Measurements from ENCODE around the gene ASAP2. TPM values are rescaled to one million over a fixed set of nuclear protein-coding genes. Genes with fewer than 3 reads are reported as not detected.
A peak's percentile ranks its signal among the peaks of the same experiment; 100 is the strongest.

Gene ASAP2
- total and polyA plus RNA-seq, 9 of the 15 experiments (the other 6 are each of a cell fraction or from before 2014, with no cell fraction given) = 0.06 to 4.3 (median 3.1) TPM

GRCh38 chr2:9423100-9423921 lies 216.7 kb downstream of the ASAP2 start, which contains the start of the genes CPSF3 and ITGB1BP1 (continued):
- TF ChIP-seq RBFOX2 (IDR thresholded peaks at IDR 0.05; ENCODE audit: low read depth, low read length) (peak; percentile 90), TAF1 (IDR thresholded peaks at IDR 0.05; ENCODE audit: control insufficient read depth, extremely low read depth, insufficient read depth, low read length, severe bottlenecking) (peak; percentile 80), RNF2 (IDR thresholded peaks at IDR 0.05) (peak; percentile 59; the same call in 1 of the 2 replicates), REST (IDR thresholded peaks at IDR 0.05; ENCODE audit: borderline replicate concordance) (no peak), REST (CRISPR knock-in tag; IDR thresholded peaks at IDR 0.05; ENCODE audit: low read depth) (0 out of 2 replicates have a peak, but pooled peaks have one; percentile 24), RREB1 (CRISPR knock-in tag; IDR thresholded peaks at IDR 0.05) (peak; percentile 89; the same call in 1 of the 2 replicates), PKNOX1 (IDR thresholded peaks at IDR 0.05) (no peak)
- TF ChIP-seq, protein P1, sequence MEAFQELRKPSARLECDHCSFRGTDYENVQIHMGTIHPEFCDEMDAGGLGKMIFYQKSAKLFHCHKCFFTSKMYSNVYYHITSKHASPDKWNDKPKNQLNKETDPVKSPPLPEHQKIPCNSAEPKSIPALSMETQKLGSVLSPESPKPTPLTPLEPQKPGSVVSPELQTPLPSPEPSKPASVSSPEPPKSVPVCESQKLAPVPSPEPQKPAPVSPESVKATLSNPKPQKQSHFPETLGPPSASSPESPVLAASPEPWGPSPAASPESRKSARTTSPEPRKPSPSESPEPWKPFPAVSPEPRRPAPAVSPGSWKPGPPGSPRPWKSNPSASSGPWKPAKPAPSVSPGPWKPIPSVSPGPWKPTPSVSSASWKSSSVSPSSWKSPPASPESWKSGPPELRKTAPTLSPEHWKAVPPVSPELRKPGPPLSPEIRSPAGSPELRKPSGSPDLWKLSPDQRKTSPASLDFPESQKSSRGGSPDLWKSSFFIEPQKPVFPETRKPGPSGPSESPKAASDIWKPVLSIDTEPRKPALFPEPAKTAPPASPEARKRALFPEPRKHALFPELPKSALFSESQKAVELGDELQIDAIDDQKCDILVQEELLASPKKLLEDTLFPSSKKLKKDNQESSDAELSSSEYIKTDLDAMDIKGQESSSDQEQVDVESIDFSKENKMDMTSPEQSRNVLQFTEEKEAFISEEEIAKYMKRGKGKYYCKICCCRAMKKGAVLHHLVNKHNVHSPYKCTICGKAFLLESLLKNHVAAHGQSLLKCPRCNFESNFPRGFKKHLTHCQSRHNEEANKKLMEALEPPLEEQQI (IDR thresholded peaks at IDR 0.05) = no peak
